Smooth muscle cell (in vitro differentiated cells): ENCODE results near the gene CPNE4. TPM values are rescaled to one million over a fixed set of nuclear protein-coding genes. Genes with fewer than 3 reads are reported as not detected.

Experiments
- DNase-seq: peaks from one replicate; lab custom pipeline; 2025; ENCODE audit not compliant: unreplicated experiment; lab: John Stamatoyannopoulos, UW
- H2AFZ ChIP-seq: fragments of 200-600 bp; sonication (generic); 2 replicates; pipeline ENCODE4 v1.6.0; 2016; ENCODE audit warnings: antibody characterized with exemption, low read depth, mild to moderate bottlenecking
- H3F3A ChIP-seq: fragments of 200-600 bp; sonication (generic); 2 replicates; pipeline ENCODE4 v1.6.0; 2017; ENCODE audit warnings: antibody characterized with exemption, low read depth
- H3K27ac ChIP-seq: fragments of 200-600 bp; sonication (generic); 2 replicates; pipeline ENCODE4 v1.5.1; 2016; ENCODE audit warnings: low read depth, mild to moderate bottlenecking
- H3K27me3 ChIP-seq: fragments of 200-600 bp; sonication (generic); 2 replicates; pipeline ENCODE4 v1.6.1; 2016; ENCODE audit warnings: low read depth, mild to moderate bottlenecking
- H3K36me3 ChIP-seq: fragments of 200-600 bp; sonication (generic); 2 replicates; pipeline ENCODE4 v1.5.1; 2016; ENCODE audit warnings: low read depth
- H3K4me1 ChIP-seq: fragments of 200-600 bp; sonication (generic); 2 replicates; pipeline ENCODE4 v1.5.1; 2016; ENCODE audit warnings: low read depth
- H3K4me2 ChIP-seq: fragments of 200-600 bp; sonication (generic); 2 replicates; pipeline ENCODE4 v1.6.0; 2016; ENCODE audit warnings: mild to moderate bottlenecking
- H3K4me3 ChIP-seq: fragments of 200-600 bp; sonication (generic); 2 replicates; pipeline ENCODE4 v1.5.1; 2016; ENCODE audit warnings: mild to moderate bottlenecking
- H3K79me2 ChIP-seq: fragments of 200-600 bp; sonication (generic); 2 replicates; pipeline ENCODE4 v1.6.0; 2016; ENCODE audit warnings: low read depth, mild to moderate bottlenecking
- H3K9ac ChIP-seq: fragments of 200-600 bp; sonication (generic); 2 replicates; pipeline ENCODE4 v1.6.0; 2016; ENCODE audit warnings: low read depth
- H3K9me3 ChIP-seq: fragments of 200-600 bp; sonication (generic); replicated peaks from 2 replicates; pipeline ENCODE4 v1.5.1; 2016; ENCODE audit warnings: low read depth
- H4K20me1 ChIP-seq: fragments of 200-600 bp; sonication (generic); 2 replicates; pipeline ENCODE4 v1.6.0; 2016; ENCODE audit warnings: low read depth
- WGBS: methylation state at CpG from one replicate; pipeline ENCODE4 v1.1.7; 2016; ENCODE audit warnings: low lambda C conversion rate; 5-methylcytosine and 5-hydroxymethylcytosine counted together
- polyA plus RNA-seq: library from polyadenylated mRNA; unstranded; fragments of >200 nt; fragmentation: Nextera tagmentation; extraction: Ambion mirVana; gene quantifications from 2 replicates; pipeline ENCODE4 v1.2.1, GENCODE V29; 2016
- total RNA-seq: library from RNA; depleted of rRNA; stranded (reverse); fragments of >200 nt; gene quantifications from 2 replicates; pipeline ENCODE4 v1.2.3, GENCODE V29; 2014
- TF ChIP-seq, protein P1 (sequence below): fragments of 200-600 bp; sonication (generic); IDR thresholded peaks from 2 replicates; pipeline ENCODE4 v1.5.1; 2017; ENCODE audit warnings: borderline replicate concordance, mild to moderate bottlenecking, antibody characterized with exemption; ENCODE audit not compliant: insufficient read depth, poor library complexity, severe bottlenecking

Gene CPNE4
- total and polyA plus RNA-seq, 2 experiments from 2014 or later: 0.05 to 1.6 TPM

DNA sequence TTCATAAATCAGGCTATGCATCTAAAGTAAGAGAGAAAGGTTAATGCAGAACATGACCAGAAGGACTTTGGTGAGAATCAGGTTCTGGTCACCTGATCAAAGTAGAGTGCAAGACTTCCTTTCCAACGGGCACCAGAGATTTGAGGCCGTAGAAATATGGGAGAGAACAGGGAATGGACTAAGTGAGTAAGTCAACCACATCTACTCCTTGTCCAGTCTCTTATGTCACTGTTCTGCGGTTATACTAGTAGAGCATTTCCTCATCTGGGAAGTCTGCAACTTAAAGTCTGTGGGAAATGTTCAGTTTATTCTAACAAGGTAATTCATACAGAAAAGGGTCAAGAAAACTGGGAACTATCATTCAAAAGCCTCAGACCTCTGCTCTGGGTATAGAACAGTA, 232.8 kb downstream of the CPNE4 start:
- H3K4me3 ChIP-seq: no peak overlapping the region
- H3K27me3 ChIP-seq: peaks cover 4% of the 10 kb centered on the region
- no peak overlapping the region for H3K4me2 ChIP-seq
- H3K36me3 ChIP-seq: no peaks in the 10 kb centered on the region
- H3K4me1 ChIP-seq: peaks cover 3% of the 10 kb centered on the region
- no peak for DNase-seq
- no peaks in the 10 kb centered on the region for H4K20me1 ChIP-seq
- no peak overlapping the region for H3K9ac ChIP-seq
- H3K79me2 ChIP-seq: no peaks in the 10 kb centered on the region
- 86% methylated on average over 3 of the region's 3 CpGs for WGBS
- TF ChIP-seq, protein P1, sequence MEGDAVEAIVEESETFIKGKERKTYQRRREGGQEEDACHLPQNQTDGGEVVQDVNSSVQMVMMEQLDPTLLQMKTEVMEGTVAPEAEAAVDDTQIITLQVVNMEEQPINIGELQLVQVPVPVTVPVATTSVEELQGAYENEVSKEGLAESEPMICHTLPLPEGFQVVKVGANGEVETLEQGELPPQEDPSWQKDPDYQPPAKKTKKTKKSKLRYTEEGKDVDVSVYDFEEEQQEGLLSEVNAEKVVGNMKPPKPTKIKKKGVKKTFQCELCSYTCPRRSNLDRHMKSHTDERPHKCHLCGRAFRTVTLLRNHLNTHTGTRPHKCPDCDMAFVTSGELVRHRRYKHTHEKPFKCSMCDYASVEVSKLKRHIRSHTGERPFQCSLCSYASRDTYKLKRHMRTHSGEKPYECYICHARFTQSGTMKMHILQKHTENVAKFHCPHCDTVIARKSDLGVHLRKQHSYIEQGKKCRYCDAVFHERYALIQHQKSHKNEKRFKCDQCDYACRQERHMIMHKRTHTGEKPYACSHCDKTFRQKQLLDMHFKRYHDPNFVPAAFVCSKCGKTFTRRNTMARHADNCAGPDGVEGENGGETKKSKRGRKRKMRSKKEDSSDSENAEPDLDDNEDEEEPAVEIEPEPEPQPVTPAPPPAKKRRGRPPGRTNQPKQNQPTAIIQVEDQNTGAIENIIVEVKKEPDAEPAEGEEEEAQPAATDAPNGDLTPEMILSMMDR: no peak
- H3K27ac ChIP-seq: no peak overlapping the region
- no peak overlapping the region for H2AFZ ChIP-seq
- H3F3A ChIP-seq: no peaks in the 10 kb centered on the region
- no peaks in the 10 kb centered on the region for H3K9me3 ChIP-seq

DNA sequence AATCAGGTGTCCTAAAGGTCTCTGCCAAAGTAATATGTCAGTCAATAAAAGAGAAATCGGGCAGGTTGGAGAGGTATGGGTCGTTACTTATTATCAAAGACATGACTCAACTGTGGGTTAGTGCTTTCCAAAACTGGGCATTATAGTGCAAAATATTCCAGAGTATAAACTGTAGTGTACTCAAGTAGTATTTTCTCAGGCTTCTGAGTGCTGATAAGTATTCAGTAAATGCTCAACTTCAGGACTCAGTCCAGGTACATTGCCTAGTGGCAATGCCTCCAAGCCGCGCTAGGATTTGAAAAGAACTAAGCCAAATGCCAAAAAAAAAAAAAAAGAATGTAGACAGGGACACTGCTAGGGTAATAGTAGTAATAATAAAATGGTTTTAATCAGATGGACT, 233.2 kb downstream of the CPNE4 start:
- no peak for DNase-seq
- Histone ChIP-seq H3K4me1 (peaks cover 7% of the 10 kb centered on the region), H3F3A (no peaks in the 10 kb centered on the region), H4K20me1 (no peaks in the 10 kb centered on the region), H3K36me3 (no peaks in the 10 kb centered on the region), H2AFZ (no peak overlapping the region), H3K4me3 (no peak overlapping the region), H3K27ac (no peak overlapping the region), H3K9me3 (no peaks in the 10 kb centered on the region), H3K79me2 (no peaks in the 10 kb centered on the region), H3K27me3 (peaks cover 4% of the 10 kb centered on the region), H3K4me2 (no peak overlapping the region), H3K9ac (no peak overlapping the region)
- 82% methylated on average over 4 of the region's 4 CpGs for WGBS
- TF ChIP-seq, protein P1: no peak

DNA sequence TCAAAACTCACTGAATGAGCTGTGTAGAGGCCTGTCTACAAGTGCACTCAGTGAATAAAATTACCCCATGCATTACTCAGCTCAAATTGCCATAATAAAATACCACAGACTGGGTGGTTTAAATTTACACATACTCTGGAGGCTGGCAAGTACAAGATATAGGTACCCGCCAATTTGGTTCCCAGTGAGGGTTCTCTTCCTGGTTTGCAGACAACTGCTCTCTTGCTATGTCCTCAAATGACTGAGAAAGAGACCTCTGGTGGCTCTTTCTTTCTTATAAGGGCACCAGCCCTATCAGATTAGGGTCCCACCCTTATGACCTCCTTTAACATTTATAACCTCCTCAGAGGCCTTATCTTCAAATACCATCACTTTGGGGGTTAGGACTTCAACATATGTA, 237.0 kb downstream of the CPNE4 start:
- DNase-seq: no peak
- 44% methylated on average over 1 of the region's 1 CpG for WGBS
- no peak overlapping the region for H3K4me2 ChIP-seq
- no peak overlapping the region for H2AFZ ChIP-seq
- H4K20me1 ChIP-seq: no peaks in the 10 kb centered on the region
- H3K27me3 ChIP-seq: peaks cover 6% of the 10 kb centered on the region
- H3K9me3 ChIP-seq: no peaks in the 10 kb centered on the region
- H3K4me3 ChIP-seq: no peak overlapping the region
- H3K36me3 ChIP-seq: no peaks in the 10 kb centered on the region
- no peak overlapping the region for H3K9ac ChIP-seq
- no peaks in the 10 kb centered on the region for H3F3A ChIP-seq
- no peaks in the 10 kb centered on the region for H3K79me2 ChIP-seq
- TF ChIP-seq, protein P1: no peak
- H3K4me1 ChIP-seq: peaks cover 8% of the 10 kb centered on the region
- H3K27ac ChIP-seq: no peak overlapping the region

DNA sequence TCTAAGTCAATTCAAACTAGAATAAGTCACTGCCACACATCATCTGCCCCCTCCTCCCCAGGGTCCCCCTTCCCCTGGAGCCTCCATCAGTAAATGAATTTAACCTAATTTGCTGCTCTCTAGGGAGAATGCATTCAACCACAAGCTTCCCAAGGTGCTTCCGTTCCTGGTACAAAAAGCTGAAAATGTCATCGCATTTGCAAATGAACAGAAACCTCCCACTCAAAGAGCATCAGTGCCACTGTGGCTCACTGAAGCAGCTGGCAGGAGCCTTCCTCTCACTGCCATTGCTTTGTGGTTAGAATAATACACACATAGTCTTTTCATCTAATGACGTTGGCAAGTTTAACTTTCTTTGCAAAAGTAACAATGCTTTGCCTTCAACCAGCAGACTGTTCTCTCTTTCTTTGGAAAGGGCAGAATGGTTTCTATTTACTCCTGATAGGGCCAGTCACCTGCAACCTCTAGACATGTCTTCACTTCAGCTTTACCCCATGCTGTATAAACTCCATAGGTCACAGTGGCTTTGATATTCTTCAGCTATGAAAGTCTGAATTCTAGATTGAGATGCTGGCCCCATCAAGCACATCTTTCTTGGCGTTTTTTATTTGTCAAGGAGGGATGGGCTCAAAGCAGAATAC, 238.1 kb downstream of the CPNE4 start:
- Histone ChIP-seq H3K4me2 (no peak overlapping the region), H3K27ac (no peak overlapping the region), H3K36me3 (no peaks in the 10 kb centered on the region), H4K20me1 (no peaks in the 10 kb centered on the region), H3K9me3 (no peaks in the 10 kb centered on the region), H3K79me2 (no peaks in the 10 kb centered on the region), H2AFZ (no peak overlapping the region), H3K27me3 (peaks cover 3% of the 10 kb centered on the region), H3K4me1 (peaks cover 8% of the 10 kb centered on the region), H3K9ac (no peak overlapping the region), H3F3A (no peaks in the 10 kb centered on the region), H3K4me3 (no peak overlapping the region)
- WGBS: 47% methylated on average over 4 of the region's 4 CpGs
- TF ChIP-seq, protein P1: no peak
- DNase-seq: no peak
